Right renal cortex interstitium (tissue), 3 donors: ENCODE data around the gene A4GNT. TPM values are rescaled to one million over a fixed set of nuclear protein-coding genes. Genes with fewer than 3 reads are reported as not detected.
A peak's percentile ranks its signal among the peaks of the same experiment; 100 is the strongest.
"Not testable (repeated sequence)": the region's sequence is repeated elsewhere in the genome, so short reads cannot be mapped to it uniquely, and the experiment has no call there.

Experiments
- DNase-seq, 3 donors: peaks; one replicate each; pipeline ENCODE4 v3.0.0-alpha.2; 2013; ENCODE audit warnings: low read depth in 3 of 3, low spot score in 2 of 3
- polyA plus RNA-seq, 3 donors: library from polyadenylated mRNA; unstranded; fragments of 120-200 nt; gene quantifications; one replicate each; pipeline ENCODE4 v1.2.1, GENCODE V29; 2013; ENCODE audit not compliant: insufficient read length in 3 of 3

Gene A4GNT
- 1 to 10 TPM in 1 of 3 donors, under 1 TPM in 2; 0.83 to 1.4 (median 0.96) TPM for polyA plus RNA-seq

- no peak for DNase-seq
These were observed at the start of gene A4GNT for GRCh38 chr3:138132239-138132638. Gene A4GNT (minus strand): TSS chr3:138132390. CDS start chr3:138131256, 1,134 bp downstream.

GRCh38 chr3:138180375-138181029, 48.3 kb upstream of the A4GNT start:
- DNase-seq = no peak

GRCh38 chr3:138174421-138175131, 42.4 kb upstream of the A4GNT start, which contains the start of gene DBR1:
Gene DBR1 (minus strand): TSS chr3:138174921. CDS start chr3:138174795, 126 bp downstream.
- DNase-seq = peak; percentile 79 to 88 (median 81)

GRCh38 chr3:138173769-138174420, 41.7 kb upstream of the A4GNT start:
- DNase-seq = no peak

GRCh38 chr3:138172625-138173024, 40.4 kb upstream of the A4GNT start:
- DNase-seq = no peak

- DNase-seq = no peak
These were observed 32.9 kb upstream of the A4GNT start for GRCh38 chr3:138165061-138165460.

- DNase-seq = no peak
These were observed 25.6 kb upstream of the A4GNT start for GRCh38 chr3:138157743-138158142.

GRCh38 chr3:138154534-138154933, 22.3 kb upstream of the A4GNT start:
- no peak for DNase-seq

- DNase-seq = no peak
These were observed 16.3 kb upstream of the A4GNT start for GRCh38 chr3:138148503-138148902.

- not testable (repeated sequence) for DNase-seq
These were observed 10.0 kb upstream of the A4GNT start for GRCh38 chr3:138142181-138142580.

GRCh38 chr3:138140940-138141339, 8.8 kb upstream of the A4GNT start:
- DNase-seq = no peak

GRCh38 chr3:138139691-138140090, 7.5 kb upstream of the A4GNT start:
- DNase-seq = no peak

GRCh38 chr3:138137861-138138260, 5.7 kb upstream of the A4GNT start:
- no peak for DNase-seq

- no peak for DNase-seq
These were observed 4.0 kb upstream of the A4GNT start for GRCh38 chr3:138136201-138136600.

- no peak for DNase-seq
These were observed 3.6 kb upstream of the A4GNT start for GRCh38 chr3:138135833-138136194.

GRCh38 chr3:138135146-138135832, 3.1 kb upstream of the A4GNT start:
- no peak for DNase-seq

- DNase-seq = no peak
These were observed 4.4 kb downstream of the A4GNT start for GRCh38 chr3:138127636-138128365.

- DNase-seq = no peak
These were observed 6.5 kb downstream of the A4GNT start for GRCh38 chr3:138125548-138126221.

- no peak for DNase-seq
These were observed 7.4 kb downstream of the A4GNT start for GRCh38 chr3:138124706-138125355.
